HepG2 (cell line): ENCODE measurements around the gene CXCL17. TPM values are rescaled to one million over a fixed set of nuclear protein-coding genes. Genes with fewer than 3 reads are reported as not detected.

Source experiments
- BCL6 ChIP-seq: IDR thresholded peaks from 2 replicates; pipeline ENCODE4 v1.6.1; 2016; ENCODE audit warnings: missing genetic modification reagents, missing compliant biosample characterization
- CSRNP1 ChIP-seq: sonication (generic); formaldehyde crosslinking; IDR thresholded peaks from 2 replicates; pipeline ENCODE4 v1.8.1; 2023; ENCODE audit warnings: mild to moderate bottlenecking, missing genetic modification reagents
- ELF3 ChIP-seq: IDR thresholded peaks from 2 replicates; pipeline ENCODE4 v1.6.1; 2016; ENCODE audit warnings: missing genetic modification reagents, missing compliant biosample characterization
- HNRNPLL ChIP-seq: fragments of 200-400 bp; formaldehyde crosslinking; IDR thresholded peaks from 2 replicates; pipeline ENCODE4 v1.6.1; 2017; ENCODE audit warnings: mild to moderate bottlenecking, low read depth, low read length; ENCODE audit not compliant: poor library complexity, severe bottlenecking
- HOXA9 ChIP-seq: sonication (generic); formaldehyde crosslinking; IDR thresholded peaks from 2 replicates; pipeline ENCODE4 v1.8.1; 2022; ENCODE audit warnings: missing genetic modification reagents, mild to moderate bottlenecking, moderate library complexity, borderline replicate concordance
- MNT ChIP-seq: fragments of 450-650 bp; IDR thresholded peaks from 2 replicates; pipeline ENCODE4 v1.6.1; 2016
- NFKB2 ChIP-seq: sonication (generic); formaldehyde crosslinking; IDR thresholded peaks from 2 replicates; pipeline ENCODE4 v1.4.0; 2020; ENCODE audit warnings: missing genetic modification reagents, borderline replicate concordance
- PAWR ChIP-seq: sonication (generic); formaldehyde crosslinking; IDR thresholded peaks from 2 replicates; pipeline ENCODE4 v1.4.0; 2020; ENCODE audit warnings: missing genetic modification reagents, mild to moderate bottlenecking, borderline replicate concordance
- PBX3 ChIP-seq: sonication (generic); formaldehyde crosslinking; IDR thresholded peaks from 2 replicates; pipeline ENCODE4 v1.8.1; 2023; ENCODE audit warnings: missing genetic modification reagents, inconsistent platforms, borderline replicate concordance
- POLR2G ChIP-seq: fragments of 200-400 bp; formaldehyde crosslinking; IDR thresholded peaks from 2 replicates; pipeline ENCODE4 v1.6.1; 2018; ENCODE audit warnings: mild to moderate bottlenecking, low read depth, low read length, moderate library complexity
- ZNF180 ChIP-seq: sonication (generic); formaldehyde crosslinking; IDR thresholded peaks from 2 replicates; pipeline ENCODE4 v1.4.0; 2020; ENCODE audit warnings: low read depth, missing genetic modification reagents, borderline replicate concordance
- ZNF256 ChIP-seq: sonication (generic); formaldehyde crosslinking; conservative IDR thresholded peaks from 2 replicates; pipeline ENCODE4 v1.4.0; 2020; ENCODE audit warnings: missing genetic modification reagents
- ZNF281 ChIP-seq: sonication (generic); formaldehyde crosslinking; IDR thresholded peaks from 2 replicates; pipeline ENCODE4 v1.4.0; 2020; ENCODE audit warnings: missing genetic modification reagents, borderline replicate concordance
- ZNF446 ChIP-seq: sonication (generic); formaldehyde crosslinking; IDR thresholded peaks from 2 replicates; pipeline ENCODE4 v1.5.0; 2020; ENCODE audit warnings: mild to moderate bottlenecking, missing genetic modification reagents
- ZNF552 ChIP-seq: sonication (generic); formaldehyde crosslinking; IDR thresholded peaks from 2 replicates; pipeline ENCODE4 v1.9.0; 2022; ENCODE audit warnings: missing genetic modification reagents, mild to moderate bottlenecking, borderline replicate concordance
- ZNF644 ChIP-seq: IDR thresholded peaks from 2 replicates; pipeline ENCODE4 v1.6.1; 2016; ENCODE audit warnings: low read depth
- ZNF687 ChIP-seq: sonication (generic); formaldehyde crosslinking; IDR thresholded peaks from 2 replicates; pipeline ENCODE4 v1.5.1; 2020; ENCODE audit warnings: mild to moderate bottlenecking, missing genetic modification reagents, moderate library complexity
- polyA plus RNA-seq, 8 experiments: library from polyadenylated mRNA; depleted of rRNA in 3 of 8; stranded (reverse) in 7 of 8; unstranded in 1 of 8; fragments of >200 nt; fragmentation: Illumina TruSeq in 4 of 8; extraction: Trizol in 4 of 8; gene quantifications; 2 replicates each; pipeline versions ENCODE4 v1.2.1 to v1.2.3, GENCODE V29; 2011 to 2016; ENCODE audit warnings: low read depth in 4 of 8, missing spikeins in 1 of 8, mixed read lengths in 1 of 8; ENCODE audit not compliant: insufficient read depth in 1 of 8
- total RNA-seq, 5 experiments: library from RNA; depleted of rRNA; stranded (reverse); fragments of >200 nt; fragmentation: Illumina TruSeq; extraction: Trizol; gene quantifications; 2 replicates each; pipeline ENCODE4 v1.2.3, GENCODE V29; 2016; ENCODE audit warnings: low read depth in 1 of 5

The CXCL17 gene
- total and polyA plus RNA-seq, 2 of the 13 experiments (the other 11 are each of a cell fraction or from before 2014, with no cell fraction given), result 0.12 TPM; not detected in 1

- TF ChIP-seq ZNF281 (CRISPR knock-in tag), result no peak
- TF ChIP-seq CSRNP1 (CRISPR knock-in tag), result no peak
- TF ChIP-seq HOXA9 (CRISPR knock-in tag), result no peak
- no peak for TF ChIP-seq PAWR
- no peak for TF ChIP-seq NFKB2 (CRISPR knock-in tag)
- TF ChIP-seq ZNF180 (CRISPR knock-in tag), result no peak
- TF ChIP-seq MNT, result peak; percentile 63
- TF ChIP-seq ELF3 (CRISPR knock-in tag), result 0 out of 2 replicates have a peak, but pooled peaks have one; percentile 14
- TF ChIP-seq ZNF256, result no peak
- TF ChIP-seq ZNF552 (CRISPR knock-in tag), result no peak
- TF ChIP-seq PBX3 (CRISPR knock-in tag), result no peak
- TF ChIP-seq HNRNPLL, result no peak
- 0 out of 2 replicates have a peak, but pooled peaks have one; percentile 26 for TF ChIP-seq ZNF644
- TF ChIP-seq POLR2G, result no peak
- TF ChIP-seq ZNF446, result no peak
- no peak for TF ChIP-seq BCL6
- TF ChIP-seq ZNF687 (CRISPR knock-in tag), result no peak
Measured at GRCh38 chr19:42436006-42436405, 6.7 kb downstream of the CXCL17 start (continued).
